Measurements from ENCODE around the gene ZNF414.

DNA sequence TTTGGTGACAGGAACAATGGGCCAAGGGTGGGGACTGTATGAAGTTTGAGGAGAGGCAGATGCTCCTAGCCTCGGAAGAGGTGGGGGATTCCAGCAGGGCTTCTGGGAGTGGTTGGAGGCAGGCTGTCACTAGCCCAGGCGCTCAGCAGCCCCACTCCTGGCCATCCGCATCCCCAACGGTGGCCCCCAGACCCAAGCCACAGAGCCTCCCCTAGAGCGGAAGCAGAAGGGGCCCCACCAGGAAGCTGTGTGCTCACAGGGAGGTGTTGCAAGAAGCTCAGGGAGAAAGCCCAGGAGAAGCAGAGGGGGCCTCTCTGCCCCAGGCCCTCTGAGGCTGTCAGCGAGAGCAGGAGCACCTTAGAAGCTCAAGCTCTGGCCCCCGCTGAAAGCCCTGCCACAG lies 19.8 kb downstream of the ZNF414 start:
- TF ChIP-seq, protein P1, sequence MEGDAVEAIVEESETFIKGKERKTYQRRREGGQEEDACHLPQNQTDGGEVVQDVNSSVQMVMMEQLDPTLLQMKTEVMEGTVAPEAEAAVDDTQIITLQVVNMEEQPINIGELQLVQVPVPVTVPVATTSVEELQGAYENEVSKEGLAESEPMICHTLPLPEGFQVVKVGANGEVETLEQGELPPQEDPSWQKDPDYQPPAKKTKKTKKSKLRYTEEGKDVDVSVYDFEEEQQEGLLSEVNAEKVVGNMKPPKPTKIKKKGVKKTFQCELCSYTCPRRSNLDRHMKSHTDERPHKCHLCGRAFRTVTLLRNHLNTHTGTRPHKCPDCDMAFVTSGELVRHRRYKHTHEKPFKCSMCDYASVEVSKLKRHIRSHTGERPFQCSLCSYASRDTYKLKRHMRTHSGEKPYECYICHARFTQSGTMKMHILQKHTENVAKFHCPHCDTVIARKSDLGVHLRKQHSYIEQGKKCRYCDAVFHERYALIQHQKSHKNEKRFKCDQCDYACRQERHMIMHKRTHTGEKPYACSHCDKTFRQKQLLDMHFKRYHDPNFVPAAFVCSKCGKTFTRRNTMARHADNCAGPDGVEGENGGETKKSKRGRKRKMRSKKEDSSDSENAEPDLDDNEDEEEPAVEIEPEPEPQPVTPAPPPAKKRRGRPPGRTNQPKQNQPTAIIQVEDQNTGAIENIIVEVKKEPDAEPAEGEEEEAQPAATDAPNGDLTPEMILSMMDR (conservative IDR thresholded peaks at IDR 0.05; ENCODE audit: low read depth, low read length), result no peak
- no peak for TF ChIP-seq EZH2 (IDR thresholded peaks at IDR 0.05; ENCODE audit: borderline replicate concordance, low read depth, low read length, poor library complexity, severe bottlenecking)
